GM21576 (cell line): ENCODE results near the gene DPT.

Source experiments
- ATAC-seq: cut with Tn5 transposase; IDR thresholded peaks from one replicate; pipeline ENCODE4 v1.9.1; 2021; ENCODE audit warnings: mild to moderate bottlenecking, moderate library complexity; ENCODE audit not compliant: unreplicated experiment

Gene DPT

DNA sequence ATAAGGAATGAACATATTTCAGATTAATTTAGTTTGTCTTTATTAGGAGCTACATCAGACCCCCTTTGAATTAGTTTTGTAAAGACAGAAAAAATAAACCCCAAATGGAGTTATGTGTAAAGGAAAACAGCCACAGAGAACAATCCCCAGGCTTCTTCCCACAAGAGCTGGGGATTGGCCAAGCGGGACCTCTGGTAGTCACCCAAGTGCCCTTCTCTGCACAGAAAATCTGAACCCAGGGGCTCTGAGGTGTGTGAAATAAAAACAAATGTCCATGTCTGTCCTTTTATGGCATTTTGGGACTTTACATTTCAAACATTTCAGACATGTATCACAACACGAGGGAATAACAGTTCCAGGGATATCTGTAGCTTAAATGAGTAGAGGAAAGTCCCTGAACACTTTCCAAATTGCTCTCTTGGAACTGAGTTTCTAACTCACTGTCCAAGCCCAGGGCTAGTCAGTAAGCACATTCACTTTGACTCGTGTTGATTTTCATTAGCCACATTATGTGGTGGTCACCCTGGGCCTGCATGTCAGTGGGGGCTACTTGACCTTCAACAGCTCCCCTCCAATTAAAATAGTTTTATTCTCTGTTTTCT is 22.5 kb downstream of the DPT start:
- ATAC-seq: no peak

DNA sequence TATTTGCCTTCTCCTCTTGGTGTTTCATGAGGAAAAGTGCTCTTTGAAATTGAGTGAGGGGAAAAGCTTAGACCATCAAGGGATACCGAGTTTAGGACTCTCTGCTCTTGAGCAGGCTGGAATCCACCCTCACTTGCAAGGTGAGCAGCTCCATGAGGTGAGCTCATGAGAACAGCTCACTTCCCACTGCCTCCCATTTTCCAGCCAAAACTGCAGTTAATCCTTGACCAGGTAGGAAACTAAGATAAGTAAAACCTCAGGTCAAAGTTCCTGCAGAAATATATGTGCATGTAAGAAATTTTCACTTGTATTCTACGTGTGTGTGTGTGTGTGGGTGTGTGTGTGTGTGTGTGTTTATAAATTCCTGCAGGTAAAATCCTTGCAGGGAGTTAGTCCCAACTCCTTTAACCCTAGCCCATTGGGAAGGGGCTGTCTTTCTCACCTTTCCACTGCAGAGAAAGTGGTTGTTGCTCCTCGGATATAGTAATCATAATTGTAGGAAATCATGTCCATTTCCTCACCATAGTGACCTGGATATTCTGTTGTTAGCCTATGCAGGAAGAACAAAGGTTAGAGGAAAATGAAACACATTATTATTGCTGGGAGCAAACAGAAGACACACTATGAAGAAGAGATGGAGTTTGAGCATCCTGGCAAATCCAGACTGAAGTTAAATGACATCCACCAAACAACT is 28.3 kb downstream of the DPT start:
- no peak for ATAC-seq

DNA sequence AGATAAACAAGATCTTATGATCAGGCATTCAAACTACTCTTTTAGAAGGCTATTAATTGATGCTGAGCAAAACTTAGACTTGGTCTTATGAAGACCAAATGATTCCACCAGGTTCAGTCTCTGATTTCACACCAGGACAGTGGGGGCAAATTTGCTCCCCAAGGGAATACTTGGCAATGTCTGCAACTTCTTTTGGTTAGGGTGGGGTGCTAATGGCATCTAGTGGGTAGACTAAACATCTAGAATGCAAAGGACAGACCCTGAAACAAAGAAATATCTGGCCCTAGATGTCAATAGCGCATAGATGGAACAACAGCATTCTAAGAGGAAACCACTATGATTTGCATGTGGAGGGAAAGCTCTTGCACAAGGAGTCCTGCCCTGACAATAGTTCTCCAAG is 30.6 kb downstream of the DPT start:
- no peak for ATAC-seq

DNA sequence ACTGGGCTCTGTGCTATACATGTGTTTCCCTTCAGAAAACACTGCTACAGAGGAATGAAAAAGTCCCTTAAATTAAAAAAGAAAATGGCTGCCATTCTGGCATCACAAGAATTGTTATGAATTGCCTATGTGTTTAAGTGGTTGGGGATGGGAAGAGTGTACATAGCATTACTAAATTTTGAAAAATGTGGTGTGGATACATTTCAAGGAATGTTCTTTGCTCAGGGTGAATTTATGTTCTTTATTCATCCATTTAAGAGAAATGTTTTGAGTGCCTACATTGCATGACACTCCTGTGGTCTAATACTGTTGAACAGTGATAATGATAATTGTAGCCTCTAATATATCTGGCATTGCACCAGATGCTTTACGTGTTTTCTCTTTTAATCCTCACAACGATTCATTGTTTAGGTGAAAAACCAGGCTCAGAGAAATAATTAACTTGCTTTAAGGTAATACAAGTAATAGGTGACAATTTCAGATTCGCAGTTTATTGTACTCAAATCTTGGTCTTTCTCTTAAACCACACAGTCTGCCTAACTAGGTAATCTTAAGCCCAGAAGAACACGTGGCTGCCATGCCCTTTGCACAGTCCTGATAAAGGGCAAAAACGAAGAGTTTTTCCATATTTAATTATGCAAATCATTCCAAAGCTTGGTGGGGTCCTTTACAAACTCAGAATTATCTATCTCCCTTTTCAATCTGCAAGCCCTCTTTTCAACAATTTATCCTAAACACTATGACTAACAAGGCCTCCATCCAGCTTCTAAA is 31.5 kb downstream of the DPT start:
- no peak for ATAC-seq

DNA sequence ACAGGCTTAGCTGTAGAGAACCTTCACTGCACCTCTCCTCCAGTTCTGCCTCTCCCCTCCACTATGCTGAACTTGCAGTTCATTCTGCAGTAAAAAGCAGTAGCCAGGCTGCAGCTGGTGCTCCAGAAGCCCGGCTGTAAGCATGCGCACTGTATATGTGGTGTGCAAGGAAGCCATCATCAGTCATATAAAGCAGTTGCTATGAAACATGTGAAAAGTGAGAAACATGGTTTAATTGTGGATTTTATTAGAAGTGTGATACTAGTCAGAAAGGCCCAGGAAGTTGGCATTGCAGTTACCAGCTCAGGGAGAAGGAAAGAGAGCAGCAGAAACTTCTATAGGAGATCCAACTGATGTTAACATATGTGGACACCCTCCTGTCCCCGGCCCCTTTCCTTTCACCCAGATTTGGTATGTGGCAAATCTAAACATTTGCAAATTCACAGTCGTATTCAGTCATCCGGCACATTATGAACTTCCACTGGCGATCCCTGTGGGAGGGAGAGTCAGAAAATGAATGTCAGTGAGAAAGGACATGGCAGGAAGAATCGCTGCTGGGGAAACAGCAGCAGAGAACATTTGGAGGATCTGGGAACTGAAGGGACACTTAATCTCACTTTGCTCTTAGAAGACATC is 32.8 kb downstream of the DPT start:
- no peak for ATAC-seq

DNA sequence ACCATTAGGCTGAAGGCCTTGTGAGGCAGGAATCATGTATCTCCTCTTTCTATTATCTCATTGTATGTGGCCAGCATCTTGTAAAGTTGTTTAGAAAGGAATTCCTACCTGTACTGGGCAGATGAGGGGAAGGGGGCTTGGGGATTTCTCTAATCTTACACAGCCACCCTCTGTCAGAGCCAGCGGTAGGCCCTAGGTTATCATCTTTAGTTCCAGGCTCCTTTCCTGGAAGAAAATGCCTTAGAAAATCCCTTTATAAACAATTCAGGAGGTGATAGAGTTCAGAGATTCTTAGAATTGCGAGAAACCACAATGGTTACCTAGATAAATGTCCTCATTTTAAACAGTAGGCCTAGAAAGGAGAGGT is 35.2 kb downstream of the DPT start:
- no peak for ATAC-seq

DNA sequence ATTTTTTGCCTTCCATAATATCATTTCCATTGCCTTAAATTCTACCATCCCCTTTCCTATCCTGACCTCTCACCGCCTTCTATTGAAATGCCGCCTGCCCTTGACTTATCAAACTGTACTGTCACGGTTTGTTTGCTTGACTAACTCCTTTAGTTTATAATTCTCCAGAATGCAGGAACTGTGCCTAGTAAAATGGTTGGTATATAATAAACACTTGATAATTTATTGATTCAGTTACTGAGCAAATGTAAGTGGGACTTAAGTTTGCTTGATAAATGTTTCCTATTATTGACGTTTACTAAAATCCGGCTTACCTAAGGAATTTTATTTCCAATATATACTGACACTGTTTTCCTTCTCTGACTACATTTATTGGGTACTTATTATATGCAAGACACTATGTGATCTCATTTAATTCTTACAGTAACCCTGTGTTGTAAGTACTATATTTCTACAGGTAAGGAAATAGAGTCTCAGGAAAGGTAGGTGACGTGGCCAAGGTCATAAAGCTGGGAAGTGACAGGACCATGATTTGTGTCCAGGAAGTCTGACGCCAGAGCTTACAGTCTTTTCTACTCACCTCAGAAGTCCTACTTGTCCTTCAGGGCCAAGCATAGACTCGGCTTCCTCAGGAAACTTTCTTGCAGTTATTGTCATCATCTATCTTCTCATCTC is 35.7 kb downstream of the DPT start:
- ATAC-seq: no peak

DNA sequence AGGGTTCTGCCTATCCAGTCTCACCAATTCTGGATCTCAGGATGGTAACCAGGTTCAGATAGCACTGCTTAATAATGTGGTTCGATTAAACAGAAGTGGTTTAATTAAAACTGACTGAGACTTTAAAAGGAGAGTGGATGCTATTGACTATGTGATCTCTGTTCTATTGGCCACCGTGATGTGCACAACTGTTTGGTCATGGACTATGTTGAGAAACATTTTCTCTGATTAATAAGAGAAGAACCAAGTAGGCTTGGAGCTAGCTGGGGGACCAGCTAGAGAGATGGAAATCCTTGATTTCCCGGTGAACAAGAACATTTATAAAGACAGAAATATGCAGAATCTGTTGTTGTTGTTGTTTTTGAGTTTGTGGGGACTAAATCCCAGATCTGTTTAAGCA is 36.5 kb downstream of the DPT start:
- no peak for ATAC-seq

DNA sequence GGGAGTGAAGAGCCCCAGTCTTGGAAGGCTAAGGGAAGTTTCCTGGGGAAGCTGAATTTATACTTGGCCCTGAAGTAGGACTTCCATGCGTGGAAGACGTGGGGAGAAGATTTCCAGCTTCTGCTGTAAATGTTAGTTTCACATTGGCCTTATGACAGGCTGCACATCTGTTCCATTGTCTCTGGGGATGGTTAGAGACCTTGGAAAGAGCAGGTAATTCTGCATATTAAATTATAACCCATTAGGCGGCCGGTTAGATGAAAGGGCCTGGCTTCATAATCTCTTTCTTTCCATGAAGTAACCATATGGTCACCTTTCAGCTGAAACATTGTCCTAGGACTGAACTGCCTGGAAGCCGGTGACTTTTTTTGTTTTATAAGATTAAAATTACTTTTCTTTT is 37.5 kb downstream of the DPT start:
- no peak for ATAC-seq

DNA sequence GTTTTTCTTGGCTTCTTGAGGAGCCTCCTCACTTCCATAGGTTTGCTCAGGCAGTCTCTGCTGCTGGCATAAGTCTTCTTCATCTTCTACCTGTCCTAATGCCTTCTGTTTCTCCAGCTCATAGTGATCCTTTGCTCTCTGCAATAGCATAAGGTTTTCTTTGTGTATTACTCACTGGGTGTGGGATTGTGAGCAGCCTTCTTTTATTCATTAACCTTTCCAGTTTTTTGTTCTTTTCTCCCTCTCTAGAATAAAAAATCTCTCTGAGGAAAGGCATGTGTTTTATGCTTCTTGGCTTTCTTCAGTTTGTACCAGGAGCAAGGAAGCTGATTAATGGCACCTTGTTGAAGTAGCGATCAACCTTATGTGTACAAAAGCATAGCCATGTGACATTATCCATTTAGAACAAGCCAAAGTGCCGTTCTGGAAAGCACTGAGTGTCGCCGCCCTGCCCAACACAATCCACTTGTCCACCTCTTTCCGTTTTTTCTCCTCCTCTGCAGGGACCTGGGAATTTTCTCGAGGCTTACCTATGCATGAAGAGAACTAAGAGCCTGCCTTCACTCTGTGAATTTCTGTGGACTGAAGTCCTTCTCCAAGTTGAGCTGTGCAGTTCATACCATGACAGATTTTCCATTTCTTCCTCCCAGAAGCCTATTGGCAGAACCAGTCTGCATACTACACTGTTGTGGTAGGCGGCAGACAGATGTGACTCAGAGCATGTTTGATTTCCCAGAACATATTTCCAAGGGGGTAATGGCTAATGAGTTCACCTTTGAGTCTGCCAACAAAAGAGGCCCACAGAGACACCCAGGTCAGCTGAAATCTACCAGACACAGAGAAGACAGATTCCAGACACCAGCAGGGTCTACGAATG is 39.0 kb downstream of the DPT start:
- no peak for ATAC-seq

DNA sequence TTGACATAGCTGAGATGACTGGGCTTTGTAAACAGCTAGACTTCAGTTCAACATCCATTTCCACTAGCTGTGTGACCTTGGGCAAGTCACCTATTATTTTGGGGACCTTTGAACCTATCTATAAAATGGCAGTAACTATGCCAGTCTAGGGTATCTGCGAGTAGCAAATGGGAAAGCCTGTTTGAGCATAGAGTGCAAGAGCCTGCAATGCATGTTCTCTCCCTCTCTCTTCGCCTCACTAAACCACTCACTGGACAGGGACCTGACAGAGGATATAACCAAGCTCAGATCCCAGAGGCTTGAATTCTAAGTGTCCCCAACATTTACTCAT is 39.7 kb downstream of the DPT start:
- ATAC-seq: no peak

DNA sequence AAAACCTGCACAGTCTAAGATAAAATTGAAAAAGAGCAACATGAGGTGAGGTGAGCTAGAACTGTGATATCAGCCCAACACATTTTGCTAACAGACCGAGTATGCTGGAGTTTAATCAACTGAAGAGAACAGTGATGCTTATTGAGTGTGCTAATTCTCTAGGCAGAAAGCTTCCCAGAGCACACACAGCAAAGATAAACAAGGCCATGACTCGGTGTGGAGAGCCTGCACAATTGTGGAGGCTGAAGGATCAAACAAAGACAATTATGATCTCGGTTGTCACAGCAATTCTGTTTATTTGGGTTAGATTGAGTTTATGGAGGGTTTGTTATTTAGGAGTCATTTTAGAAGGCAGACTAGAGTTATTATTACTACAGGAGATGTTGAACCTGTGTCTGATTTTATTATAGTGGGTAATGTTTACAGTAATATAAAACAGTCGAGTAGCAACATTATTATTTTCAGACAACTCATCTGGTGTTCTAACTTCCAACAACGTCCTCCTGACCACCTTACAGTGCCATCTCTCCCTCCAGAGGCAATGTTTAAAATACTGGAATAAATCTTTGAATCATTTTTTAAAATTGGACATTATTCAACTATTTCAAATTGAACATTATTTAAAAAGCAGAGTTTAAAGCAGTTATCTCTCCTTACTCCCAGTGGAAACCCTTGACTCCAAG is 40.2 kb downstream of the DPT start:
- ATAC-seq: no peak

DNA sequence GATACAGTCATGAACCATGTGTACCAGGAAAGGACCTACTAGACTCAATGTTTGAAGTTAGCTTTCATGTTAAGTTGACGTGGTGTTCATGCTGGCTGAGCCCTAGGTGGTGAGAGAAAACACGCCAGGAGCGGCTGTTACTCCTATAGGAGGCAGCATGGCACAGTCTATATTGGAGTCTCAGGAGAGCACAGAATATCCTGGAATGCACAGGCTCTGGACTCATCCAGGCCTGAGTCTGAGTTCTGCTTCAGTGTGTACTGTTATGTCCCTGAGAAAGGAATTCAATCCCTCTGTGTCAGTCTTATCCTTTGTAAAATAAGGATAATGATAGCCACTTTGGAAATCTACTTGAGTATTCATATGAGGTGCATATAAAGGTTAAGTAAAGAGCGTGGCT is 41.2 kb downstream of the DPT start:
- no peak for ATAC-seq

DNA sequence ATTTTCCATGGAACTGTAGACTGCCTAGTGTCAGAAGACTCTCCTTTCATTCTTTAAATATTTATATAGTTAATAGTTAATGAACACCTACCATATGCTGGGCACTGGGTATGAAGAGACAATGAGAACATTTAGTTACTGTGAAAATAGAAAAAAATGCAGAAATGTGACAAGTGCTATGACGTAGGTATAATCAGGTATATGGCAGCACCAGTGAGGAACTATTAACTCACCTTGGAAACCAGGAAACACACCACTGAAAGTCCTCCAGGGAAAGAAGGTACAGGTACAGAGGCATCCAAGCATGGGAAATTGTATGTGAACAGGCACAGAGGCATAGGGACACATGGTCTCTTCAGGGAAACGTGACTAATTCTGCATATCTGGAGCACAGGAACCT is 42.3 kb downstream of the DPT start:
- ATAC-seq: no peak

DNA sequence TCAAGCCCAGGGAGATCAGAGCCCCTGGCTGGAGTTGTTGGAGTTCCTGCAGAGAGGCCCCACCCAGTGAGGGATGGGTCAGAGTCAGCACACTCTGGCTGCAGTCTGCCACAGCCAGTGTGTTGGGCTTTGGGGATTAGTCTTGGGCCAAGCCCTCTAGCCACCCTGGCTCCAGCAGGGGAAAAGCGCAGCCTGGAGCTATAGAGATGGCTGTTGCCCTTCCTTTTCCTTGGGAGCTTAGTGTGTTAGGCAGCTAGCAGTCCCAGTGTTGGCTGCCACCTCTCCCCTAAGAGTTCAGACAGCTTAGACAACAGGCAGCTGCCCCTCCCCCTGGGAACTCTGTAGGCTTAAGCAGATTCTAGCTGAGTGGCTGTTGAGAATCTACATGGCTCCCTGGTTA is 45.1 kb downstream of the DPT start:
- no peak for ATAC-seq

DNA sequence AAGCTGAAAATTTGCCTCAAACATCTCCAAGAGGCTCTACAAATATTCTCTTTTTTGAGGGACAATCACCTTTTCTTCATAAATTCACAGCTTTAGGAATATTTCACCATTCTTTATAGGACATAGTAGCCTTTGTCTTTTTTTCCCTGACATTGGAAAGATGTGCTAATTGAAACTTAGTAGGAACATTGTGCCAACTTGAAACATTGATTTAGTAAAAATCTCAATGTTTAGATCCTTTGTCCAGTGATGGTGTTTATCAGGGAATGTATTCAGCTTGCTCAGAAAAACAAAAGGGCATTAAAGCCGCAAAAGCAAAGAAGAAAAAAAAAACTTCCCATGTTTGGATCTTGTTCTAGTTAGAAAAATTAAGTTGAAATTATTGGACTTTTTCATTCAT is 52.1 kb downstream of the DPT start:
- no peak for ATAC-seq

DNA sequence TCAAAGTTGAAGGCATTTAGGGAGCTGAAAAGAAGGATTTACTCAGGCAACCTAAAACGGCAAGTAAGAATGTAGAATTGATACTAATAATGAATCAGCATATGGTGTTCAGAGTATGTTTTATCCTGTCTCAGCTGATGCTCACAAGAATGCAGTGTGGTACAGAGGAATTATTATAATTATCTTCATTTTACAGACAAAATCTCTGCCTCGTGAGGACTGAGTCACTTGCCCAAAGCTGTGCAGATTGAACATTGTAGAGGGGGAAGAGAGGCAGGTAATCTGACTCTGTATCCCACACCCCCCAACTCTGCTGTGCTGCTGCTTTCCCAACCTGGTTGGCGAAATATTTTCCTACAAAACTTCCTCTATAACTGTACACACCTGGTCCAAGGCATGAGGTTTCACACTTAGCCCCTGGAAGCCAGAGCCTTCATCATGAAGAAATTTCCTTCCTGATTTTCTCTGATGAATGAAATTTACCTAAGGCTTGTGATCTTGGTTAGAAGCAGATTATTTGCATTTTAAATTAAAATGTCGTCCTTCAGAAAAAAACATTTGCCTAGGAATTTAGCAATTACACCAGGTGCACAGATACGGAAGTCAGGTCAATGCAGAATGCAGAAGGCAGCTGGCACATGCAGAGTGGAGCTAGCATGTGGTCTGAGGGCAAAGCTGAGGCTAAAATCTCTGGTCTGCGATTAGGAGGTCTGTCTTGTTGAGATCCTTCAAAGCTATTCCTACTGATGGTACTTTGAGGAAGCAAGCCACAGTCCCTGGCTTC is 52.8 kb downstream of the DPT start:
- no peak for ATAC-seq

DNA sequence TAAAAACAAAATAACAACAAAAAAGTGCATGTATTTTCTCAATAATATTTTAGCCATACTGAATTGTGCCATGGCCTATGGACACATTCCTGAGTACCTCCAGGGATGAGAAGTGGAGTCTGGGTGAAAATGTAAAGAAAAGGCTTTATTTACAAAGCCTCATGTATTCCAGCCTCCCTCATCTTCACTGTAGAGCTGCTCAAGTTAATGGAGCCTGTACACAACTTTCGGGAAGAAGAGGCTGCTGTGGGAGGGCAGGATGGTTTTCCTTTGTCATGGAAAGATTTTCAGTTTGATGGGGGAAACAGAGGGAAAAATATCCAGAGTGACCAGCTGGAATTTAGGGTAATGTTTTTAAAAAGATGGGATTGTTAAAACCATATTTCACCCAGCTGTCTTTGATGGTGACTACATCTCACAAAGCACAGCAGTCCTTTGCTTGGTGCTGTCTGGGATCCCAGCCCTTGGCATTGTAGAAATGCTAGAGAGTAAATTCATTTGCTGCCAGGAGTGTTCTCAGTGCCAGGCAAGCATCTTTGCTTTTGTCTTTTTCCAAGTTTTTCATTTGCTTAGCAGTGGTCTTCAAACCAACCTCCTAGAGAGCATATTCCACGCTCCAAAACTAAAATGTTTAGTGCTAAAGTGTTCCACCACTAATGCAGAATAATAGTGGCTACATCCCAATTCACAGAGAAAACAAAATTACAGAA is 54.9 kb downstream of the DPT start:
- no peak for ATAC-seq

DNA sequence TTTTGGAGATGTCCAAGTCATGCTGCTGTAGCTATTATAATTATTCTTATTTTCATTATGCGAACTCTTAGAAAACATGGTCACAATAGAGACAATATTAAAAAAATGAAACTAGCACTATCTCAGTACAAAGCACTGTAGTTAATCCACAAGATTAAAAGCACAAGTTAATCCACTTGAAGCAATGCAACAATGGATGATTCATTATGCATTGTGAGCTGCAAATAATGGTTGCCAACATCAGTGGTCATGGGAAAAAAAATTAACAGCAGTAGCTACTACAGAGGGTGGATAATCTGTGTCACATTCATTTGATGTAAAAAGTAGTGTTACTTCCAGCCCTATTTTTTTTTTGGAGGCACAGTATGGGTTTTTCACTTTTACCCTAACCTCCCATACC is 56.7 kb downstream of the DPT start:
- ATAC-seq: no peak
